ENCODE data around the gene SCGN.

SCGN gene

DNA sequence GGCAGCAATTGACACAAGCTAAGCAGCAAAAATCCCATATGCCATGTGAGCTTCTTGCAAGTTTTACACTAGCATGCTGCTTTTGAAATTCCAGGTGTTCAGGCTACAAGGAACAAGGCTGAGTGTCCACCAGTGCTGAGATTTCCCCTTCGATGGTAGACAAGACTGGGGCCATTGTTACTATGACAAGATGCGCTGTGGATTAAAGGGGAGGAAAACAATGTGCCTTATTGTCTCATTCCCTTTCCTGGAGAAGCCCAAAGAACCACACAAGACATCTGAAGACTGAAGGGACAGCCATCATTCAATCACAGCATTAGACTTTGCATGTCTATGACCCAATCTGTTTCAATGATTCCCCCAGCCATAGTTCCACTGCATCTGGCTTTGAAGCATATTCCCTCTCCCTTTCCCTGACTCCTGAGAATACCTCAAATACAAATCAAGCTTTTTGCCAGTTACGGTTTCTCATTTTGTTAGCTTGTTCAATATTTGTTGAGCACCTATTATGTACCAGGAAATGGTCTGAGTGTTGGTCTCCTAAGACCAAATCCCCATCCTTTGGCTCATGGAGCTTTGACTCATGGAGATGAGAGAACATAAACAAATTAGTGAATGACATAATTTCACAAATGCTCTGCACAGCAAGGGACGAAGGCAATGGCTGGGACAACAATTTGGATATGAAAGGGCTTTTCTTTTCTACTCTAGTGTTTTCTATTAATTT lies 23.4 kb upstream of the SCGN start:
- TF ChIP-seq POLR2A (IDR thresholded peaks at IDR 0.05; ENCODE audit: low read length) (no peak), GATA1 (IDR thresholded peaks at IDR 0.05; ENCODE audit: low read depth, low read length) (no peak)
- DNase-seq, result no peak

DNA sequence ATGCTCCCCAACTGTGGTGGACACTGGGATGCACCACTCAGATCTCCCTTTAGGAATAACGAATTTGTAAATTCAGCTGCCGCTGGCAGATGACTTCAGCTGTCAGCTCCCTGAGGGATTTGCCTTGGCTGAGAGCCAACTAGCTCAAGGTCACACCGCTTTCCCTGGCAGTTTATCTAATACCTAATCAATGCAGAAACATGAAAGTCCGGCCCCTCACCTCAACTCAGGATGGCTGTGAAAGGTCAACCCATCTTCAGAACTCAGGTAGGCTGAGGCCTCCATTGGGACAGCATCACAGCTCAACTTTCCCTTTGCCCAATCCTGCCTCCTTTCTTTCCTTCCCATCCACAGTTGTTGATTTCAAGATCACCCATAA lies 22.8 kb upstream of the SCGN start:
- TF ChIP-seq POLR2A (IDR thresholded peaks at IDR 0.05; ENCODE audit: low read length), result no peak
- no peak for TF ChIP-seq GATA1 (IDR thresholded peaks at IDR 0.05; ENCODE audit: low read depth, low read length)

DNA sequence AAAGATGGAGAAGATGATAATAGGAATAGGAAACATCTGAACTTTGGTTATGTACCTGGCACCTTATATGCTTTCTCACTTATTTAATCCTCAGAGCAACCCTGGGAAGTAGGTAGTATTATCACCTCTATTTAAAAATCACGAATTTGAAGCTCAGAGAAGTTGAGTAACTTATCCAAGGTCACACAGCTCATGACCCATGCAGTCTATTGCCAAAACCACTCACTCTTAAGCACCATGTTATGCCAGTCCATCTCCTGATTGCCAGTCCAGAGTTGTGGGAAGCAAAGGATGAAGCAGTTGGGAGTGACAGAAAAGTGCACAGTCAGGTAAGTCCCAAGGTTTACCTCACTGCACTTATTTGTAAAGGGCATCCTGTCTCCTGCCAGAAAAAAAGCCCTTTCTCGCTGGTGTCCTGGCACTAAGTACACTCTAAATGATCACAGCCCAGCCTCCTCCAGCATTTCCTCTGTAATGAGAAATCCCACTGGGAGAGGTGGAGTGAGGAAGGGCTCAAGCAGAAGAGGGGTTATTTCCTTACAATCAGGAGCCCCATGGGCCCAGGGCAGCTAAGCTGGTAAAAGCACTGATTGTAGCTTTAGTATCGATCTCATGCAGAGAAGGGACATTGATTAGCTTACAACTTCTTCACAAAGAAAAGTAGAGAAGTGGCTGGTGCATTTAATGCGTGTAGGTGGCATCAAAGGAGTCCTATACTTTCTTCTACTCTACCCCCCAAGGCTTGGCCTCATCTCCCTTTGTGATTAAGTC lies 21.3 kb upstream of the SCGN start:
- TF ChIP-seq GATA1 (IDR thresholded peaks at IDR 0.05; ENCODE audit: low read depth, low read length), result no peak
- TF ChIP-seq POLR2A (IDR thresholded peaks at IDR 0.05; ENCODE audit: low read length), result no peak
- DNase-seq, result no peak

More for the DNA sequence above, 22.8 kb upstream of the SCGN start:
- DNase-seq, result no peak

DNA sequence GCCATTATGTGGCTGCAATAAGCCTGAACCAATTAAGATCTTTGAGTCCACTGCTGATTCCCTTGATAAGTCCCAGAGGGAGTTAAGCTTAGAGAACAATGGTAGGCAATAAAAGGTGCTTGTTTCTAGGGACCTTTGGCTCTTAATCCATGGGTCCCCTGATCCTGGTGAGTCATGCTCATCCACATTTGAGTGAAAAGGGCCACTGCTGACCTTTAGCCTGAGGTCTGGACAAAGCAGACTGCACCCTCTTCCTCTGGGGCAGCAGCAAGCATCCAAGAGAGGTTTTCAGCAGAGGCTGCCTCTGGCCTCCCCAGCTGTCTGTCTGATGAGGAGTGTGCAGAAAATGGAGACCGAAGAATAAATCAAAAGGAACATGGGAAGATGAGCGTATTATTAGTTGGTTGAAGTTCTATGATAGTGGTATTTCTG lies 16.1 kb upstream of the SCGN start:
- no peak for DNase-seq
- TF ChIP-seq POLR2A (IDR thresholded peaks at IDR 0.05; ENCODE audit: low read length) (no peak), GATA1 (IDR thresholded peaks at IDR 0.05; ENCODE audit: low read depth, low read length) (no peak)

DNA sequence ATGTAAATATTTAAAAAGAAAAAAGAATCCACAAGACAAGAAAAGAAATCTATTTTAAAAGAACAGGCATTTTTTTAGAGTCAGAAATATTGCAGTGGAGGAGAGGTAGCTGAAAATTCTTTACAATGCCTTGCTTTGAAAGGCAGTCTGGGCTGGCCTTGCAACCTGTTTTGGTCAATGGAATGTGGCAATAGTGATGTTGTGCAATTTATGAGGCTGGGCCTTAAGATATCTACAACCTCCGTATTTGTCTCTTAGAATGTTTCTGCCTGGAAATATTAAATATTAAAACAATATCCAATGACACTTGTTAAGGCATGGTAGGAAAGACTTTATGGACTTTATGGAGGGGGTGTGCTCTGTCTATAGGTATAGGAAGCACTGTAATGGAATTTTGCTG lies 14.8 kb upstream of the SCGN start:
- no peak for TF ChIP-seq POLR2A (IDR thresholded peaks at IDR 0.05; ENCODE audit: low read length)
- no peak for TF ChIP-seq GATA1 (IDR thresholded peaks at IDR 0.05; ENCODE audit: low read depth, low read length)
- no peak for DNase-seq

DNA sequence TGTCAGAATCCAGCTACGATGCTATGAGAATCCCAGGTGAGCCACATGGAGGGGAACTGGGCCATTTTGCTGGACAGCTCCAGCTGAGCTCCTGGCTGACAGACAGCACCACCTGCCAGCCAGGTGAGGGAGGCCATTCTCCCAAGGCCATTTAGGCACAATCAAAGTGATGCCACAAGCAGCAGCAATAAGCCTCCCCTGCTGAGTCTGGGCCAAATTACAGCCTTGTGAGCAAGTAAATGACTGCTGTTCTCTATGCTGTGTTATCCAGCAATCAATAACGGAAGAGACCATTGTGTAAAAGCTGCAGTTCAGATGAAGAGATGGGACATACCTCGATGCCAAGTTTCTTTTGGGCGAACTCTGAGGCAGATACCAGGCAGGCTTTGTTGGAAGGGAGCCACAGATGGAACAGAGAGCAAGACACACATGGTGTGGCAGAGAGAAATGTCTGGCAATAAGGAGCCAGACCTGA lies 14.0 kb upstream of the SCGN start:
- DNase-seq, result no peak
- TF ChIP-seq GATA1 (IDR thresholded peaks at IDR 0.05; ENCODE audit: low read depth, low read length) (no peak), POLR2A (IDR thresholded peaks at IDR 0.05; ENCODE audit: low read length) (no peak)

DNA sequence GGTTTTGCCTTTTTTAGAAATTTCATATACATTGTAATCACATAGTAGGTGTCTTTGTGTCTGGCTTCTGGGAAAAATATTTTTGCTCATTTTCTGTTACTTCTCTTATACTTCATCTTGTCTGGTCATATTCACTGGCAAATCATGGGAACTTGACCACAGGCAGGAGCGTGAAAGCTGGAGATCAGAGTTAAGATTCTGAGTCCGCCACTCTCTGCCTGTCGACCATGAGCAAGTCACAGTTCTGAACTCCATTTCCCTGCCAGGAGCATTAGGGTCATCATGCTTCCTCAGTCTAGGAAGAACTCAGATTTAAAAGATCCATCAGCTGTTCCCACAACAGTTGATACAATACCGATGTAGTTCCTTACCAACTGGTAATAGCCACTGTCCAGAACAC lies 12.4 kb upstream of the SCGN start:
- no peak for TF ChIP-seq POLR2A (IDR thresholded peaks at IDR 0.05; ENCODE audit: low read length)
- no peak for TF ChIP-seq GATA1 (IDR thresholded peaks at IDR 0.05; ENCODE audit: low read depth, low read length)
- no peak for DNase-seq

DNA sequence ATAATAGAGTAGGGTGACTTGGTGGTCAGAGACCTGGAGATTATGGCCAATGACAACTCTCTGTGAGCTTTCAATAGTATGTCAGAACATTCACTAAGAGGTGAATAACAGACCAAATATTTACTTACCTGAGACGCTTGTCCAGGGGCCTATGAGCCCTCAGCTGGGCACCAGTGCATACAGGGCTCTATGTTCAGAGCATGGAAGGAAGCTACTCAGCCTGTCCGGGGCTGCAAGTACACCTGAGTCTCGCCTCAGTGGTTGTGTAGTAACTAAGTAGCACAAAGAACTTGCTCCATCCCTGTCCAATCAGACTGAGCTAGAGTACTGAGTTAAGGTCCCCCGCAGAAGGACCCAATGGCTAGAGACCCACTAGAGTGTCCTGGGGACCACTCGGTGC lies 11.6 kb upstream of the SCGN start:
- DNase-seq, result no peak
- TF ChIP-seq POLR2A (IDR thresholded peaks at IDR 0.05; ENCODE audit: low read length), result no peak
- TF ChIP-seq GATA1 (IDR thresholded peaks at IDR 0.05; ENCODE audit: low read depth, low read length), result no peak

DNA sequence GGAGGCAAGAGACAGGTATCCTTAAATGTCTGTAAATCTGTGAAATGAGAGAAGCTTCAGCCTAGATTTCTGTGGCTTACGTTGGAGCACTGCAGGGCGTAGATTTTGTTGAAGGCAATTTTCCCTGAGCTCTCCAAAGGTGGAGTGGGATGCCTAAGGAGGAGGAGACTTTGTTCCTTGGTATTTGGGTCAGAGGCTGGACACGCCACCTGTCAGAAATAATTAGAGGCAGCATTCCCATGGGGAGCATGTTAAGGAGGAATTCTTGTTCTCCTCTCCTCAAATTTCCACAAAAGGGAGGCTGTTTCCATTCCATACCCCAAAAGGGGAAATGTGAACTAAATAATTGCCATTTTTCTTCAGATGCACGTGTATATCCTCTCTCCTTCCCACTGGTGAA lies 11.1 kb upstream of the SCGN start:
- TF ChIP-seq GATA1 (IDR thresholded peaks at IDR 0.05; ENCODE audit: low read depth, low read length) (no peak), POLR2A (IDR thresholded peaks at IDR 0.05; ENCODE audit: low read length) (no peak)
- DNase-seq, result no peak

DNA sequence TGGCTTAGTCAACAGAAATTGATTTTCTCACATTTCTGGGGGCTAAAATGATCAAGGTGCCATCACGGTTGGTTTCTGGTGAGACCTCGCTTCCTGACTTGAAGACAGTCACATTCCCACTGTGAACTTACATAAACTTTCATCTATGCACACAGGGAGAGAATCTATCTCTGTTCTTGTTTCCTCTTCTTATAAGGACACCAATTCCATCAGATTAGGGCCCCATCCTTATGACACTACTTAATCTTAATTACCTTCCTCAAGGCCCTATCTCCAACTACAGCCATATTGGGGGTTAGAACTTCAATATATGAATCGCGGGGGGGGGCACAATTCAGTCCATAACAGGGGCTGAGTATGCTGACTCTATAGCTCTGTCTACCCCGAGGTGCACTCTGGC lies 10.6 kb upstream of the SCGN start:
- DNase-seq, result no peak
- TF ChIP-seq GATA1 (IDR thresholded peaks at IDR 0.05; ENCODE audit: low read depth, low read length) (no peak), POLR2A (IDR thresholded peaks at IDR 0.05; ENCODE audit: low read length) (no peak)

DNA sequence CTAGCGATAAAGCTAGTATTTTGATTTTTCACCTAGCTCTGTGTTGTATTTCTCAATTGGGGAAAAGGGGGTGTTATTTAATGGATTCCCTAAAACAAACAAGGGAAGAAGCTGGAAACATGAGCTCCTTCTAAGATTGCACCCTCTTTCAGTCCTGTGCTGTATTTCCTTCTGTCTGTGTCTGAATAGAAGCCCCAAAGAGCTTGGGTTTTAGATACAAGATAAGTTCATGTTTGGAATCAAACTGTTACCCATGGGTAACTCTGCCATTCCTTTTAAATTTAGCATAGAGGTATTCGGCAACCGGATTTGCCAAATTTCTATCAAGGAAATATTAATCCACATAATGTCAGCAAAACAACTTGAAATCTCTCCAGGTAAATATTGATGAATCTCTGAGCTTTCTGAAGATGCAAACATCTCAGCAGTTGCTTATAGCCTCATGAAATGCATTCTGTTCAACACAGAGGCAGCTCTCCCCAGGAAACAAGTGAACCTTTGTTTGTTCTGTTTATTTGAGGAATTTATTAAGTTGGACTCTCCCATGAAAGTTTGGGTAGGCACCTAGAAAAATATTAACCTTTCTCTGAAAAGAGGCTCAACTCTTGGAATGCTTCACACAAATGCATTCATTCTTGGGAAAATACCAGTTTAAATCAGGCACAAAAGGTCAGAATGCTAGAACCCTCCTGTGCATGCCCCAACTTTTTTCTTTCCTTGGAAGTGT lies 9.9 kb upstream of the SCGN start:
- no peak for DNase-seq
- TF ChIP-seq GATA1 (IDR thresholded peaks at IDR 0.05; ENCODE audit: low read depth, low read length) (no peak), POLR2A (IDR thresholded peaks at IDR 0.05; ENCODE audit: low read length) (no peak)

DNA sequence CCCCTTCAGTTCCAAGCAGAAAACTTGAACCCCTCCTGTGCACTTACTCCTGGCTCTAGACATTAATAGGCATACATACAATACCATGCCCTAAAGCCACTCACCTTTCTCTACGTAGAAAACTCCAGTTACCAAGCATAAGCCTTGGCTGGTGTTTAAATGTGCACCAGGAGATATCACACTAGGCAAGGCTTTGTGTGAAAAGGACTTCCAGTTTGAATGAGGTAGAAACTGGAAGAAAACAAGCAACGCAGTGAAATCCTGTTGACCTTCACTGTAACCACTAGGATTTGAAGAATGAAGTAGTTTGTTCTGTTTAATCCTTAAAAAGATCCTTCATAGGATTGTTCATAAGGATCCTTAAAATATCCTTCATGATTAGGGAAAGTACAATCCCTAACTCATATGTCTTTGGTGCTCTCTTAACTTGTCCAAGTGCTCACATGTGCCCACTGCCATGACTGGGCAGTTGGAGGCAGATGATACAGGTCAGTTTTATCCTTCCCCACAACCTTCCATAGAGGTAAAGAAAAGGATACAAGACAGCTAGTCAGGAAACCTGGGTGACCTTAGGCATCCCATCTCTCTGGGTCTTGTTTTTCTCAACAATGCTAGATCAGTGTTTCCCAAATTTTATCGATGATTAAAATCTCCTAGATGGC lies 9.2 kb upstream of the SCGN start:
- DNase-seq, result no peak
- TF ChIP-seq POLR2A (IDR thresholded peaks at IDR 0.05; ENCODE audit: low read length) (no peak), GATA1 (IDR thresholded peaks at IDR 0.05; ENCODE audit: low read depth, low read length) (no peak)

DNA sequence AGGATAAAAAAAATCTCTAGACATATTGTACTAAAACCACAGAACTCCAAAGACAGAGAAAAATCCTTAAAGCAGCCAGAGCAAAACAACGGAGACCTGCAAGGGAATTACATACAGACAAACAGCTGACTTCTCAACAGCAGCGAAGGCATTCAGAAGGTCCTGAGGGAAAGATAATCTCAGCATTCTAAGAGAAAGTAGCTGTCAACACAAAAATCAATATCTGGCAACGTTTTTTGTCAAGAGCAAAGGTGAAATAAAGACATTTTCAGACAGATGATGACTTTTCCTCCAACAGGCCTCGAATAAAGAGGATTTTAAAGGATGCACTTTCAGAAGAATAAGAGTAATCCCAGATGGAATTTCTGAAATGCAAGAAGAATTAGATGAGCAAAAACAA lies 6.1 kb upstream of the SCGN start:
- no peak for TF ChIP-seq GATA1 (IDR thresholded peaks at IDR 0.05; ENCODE audit: low read depth, low read length)
- no peak for TF ChIP-seq POLR2A (IDR thresholded peaks at IDR 0.05; ENCODE audit: low read length)
- DNase-seq, result no peak

DNA sequence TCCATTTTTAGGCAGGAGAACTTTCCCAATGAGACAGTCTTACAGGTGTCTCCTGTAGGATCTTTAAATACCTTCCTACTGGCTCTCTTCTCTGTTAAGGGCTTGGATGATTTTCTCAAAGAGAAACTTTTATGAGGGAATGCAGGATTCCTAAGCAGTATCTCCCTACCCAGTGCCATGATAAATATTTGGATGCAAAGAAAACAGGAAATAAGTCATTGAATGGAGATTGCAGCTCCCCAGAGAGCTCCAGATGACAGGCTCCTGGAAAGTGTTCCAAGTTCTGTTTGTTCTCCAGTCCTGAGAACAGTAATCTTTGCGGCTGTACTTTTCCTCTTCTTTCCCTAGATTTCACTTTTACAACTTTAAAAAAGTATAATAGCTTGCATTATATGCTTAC lies 2.4 kb upstream of the SCGN start:
- no peak for DNase-seq

More for the DNA sequence above, 2.4 kb upstream of the SCGN start:
- no peak for TF ChIP-seq POLR2A (IDR thresholded peaks at IDR 0.05; ENCODE audit: low read length)
- no peak for TF ChIP-seq GATA1 (IDR thresholded peaks at IDR 0.05; ENCODE audit: low read depth, low read length)
